Mucosa of rectum (tissue), 2 donors: ENCODE results near the gene FITM2.

Experiments
- H3K27ac ChIP-seq, 2 donors: one replicate each; pipeline ENCODE4 v1.7.0; 2013; ENCODE audit warnings: inconsistent platforms in 2 of 2, low read depth in 2 of 2, low read length in 2 of 2
- H3K27me3 ChIP-seq, 2 donors: one replicate each; pipeline ENCODE4 v1.7.0; 2013; ENCODE audit warnings: low read length in 2 of 2; ENCODE audit not compliant: control insufficient read depth in 2 of 2, insufficient read depth in 2 of 2
- H3K36me3 ChIP-seq, 2 donors: one replicate each; pipeline ENCODE4 v1.7.0; 2013; ENCODE audit warnings: low read length in 2 of 2; ENCODE audit not compliant: control insufficient read depth in 2 of 2, insufficient read depth in 2 of 2
- H3K4me1 ChIP-seq, 2 donors: one replicate each; pipeline ENCODE4 v1.7.0; 2013; ENCODE audit warnings: low read length in 2 of 2, mild to moderate bottlenecking in 1 of 2; ENCODE audit not compliant: control insufficient read depth in 2 of 2, insufficient read depth in 2 of 2
- H3K4me3 ChIP-seq, 2 donors: one replicate each; pipeline ENCODE4 v1.7.0; 2013; ENCODE audit warnings: low read length in 2 of 2
- H3K9ac ChIP-seq, 2 donors: one replicate each; pipeline ENCODE4 v1.7.0; 2013; ENCODE audit warnings: low read length in 2 of 2, low read depth in 1 of 2, mild to moderate bottlenecking in 1 of 2
- H3K9me3 ChIP-seq, 2 donors: one replicate each; pipeline ENCODE4 v1.7.0; 2013; ENCODE audit warnings: low read length in 2 of 2; ENCODE audit not compliant: control insufficient read depth in 2 of 2
- donor health status: healthy.
- donor health status: Normal muscosa, but diverticular disease.

FITM2 gene, protein sequence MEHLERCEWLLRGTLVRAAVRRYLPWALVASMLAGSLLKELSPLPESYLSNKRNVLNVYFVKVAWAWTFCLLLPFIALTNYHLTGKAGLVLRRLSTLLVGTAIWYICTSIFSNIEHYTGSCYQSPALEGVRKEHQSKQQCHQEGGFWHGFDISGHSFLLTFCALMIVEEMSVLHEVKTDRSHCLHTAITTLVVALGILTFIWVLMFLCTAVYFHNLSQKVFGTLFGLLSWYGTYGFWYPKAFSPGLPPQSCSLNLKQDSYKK

DNA sequence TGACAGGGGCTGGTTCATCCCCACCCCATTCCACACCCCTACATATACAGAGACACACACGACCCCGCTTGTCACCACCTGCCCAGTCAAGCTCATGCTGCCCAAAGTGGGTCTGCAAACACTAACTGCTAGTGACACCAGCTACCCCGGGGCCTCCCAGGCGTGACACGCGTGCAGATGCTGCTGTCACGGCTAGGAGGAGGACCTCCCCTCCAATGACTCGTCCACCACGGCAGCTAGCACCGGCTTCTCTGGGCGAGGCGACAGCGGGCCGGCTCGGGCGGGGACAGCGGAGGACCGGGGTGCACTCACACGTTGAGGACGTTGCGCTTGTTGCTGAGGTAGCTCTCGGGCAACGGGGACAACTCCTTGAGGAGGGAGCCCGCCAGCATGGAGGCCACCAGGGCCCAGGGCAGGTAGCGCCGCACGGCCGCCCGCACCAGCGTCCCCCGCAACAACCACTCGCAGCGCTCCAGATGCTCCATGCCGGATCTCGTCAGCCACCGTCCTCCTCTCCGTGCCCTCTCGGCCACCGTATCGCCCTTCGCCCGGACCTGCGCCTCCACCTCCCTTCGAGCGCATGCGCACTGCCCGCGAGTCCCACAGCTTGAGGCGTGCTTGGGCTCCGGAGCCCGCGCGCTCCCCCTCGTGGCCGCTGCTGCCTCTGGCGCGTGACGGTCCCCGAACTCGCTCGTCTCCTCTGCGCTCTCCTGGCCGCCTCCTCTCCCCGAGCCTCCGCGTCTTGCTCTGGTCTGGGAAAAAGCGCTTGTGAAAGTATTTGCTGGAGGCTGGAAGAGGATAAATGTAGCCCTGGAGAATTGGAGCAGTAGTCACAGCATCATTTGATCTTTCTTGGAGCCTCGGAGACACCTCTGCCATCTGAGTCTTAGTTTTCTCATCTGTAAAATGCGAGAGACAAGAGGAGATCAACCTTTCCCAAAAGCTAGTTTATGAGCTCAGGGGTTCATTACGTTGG, at the start of gene FITM2:
FITM2 (minus strand) TSS at position 539 of the 976 bp plus-strand sequence; CDS start at position 485, 54 bp downstream.
- peaks cover 3 to 10% of the 10 kb centered on the region in 2 donors for H3K36me3 ChIP-seq
- no peaks in the 10 kb centered on the region for H3K9me3 ChIP-seq
- peak within 1 kb of the TSS; percentile 92 to 100 for H3K4me3 ChIP-seq
- H3K9ac ChIP-seq: peak within 1 kb of the TSS; percentile 74 to 90
- no peaks in the 10 kb centered on the region for H3K27me3 ChIP-seq
- H3K4me1 ChIP-seq: peaks cover 11 to 14% of the 10 kb centered on the region in 2 donors
- H3K27ac ChIP-seq: peak within 1 kb of the TSS; percentile 77 to 80

DNA sequence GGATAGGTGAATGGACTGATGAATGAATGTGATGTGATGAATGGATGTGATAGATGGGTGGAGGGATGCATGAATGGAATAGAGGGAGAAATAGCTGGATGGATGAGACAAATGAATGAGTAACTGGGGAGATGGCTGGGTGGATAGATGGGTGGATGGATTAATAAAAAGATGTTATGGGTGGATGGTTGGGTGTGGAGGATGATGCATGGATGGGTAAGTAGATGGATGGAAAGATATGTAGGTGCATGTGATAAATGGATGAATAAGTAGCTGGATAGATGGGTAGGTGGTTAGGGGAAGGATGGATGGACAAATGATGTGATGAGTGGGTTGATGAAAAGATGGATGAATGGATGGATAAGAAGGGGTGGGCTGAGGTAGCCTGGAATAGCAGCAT, 49.2 kb upstream of the FITM2 start:
- no peaks in the 10 kb centered on the region for H3K36me3 ChIP-seq

DNA sequence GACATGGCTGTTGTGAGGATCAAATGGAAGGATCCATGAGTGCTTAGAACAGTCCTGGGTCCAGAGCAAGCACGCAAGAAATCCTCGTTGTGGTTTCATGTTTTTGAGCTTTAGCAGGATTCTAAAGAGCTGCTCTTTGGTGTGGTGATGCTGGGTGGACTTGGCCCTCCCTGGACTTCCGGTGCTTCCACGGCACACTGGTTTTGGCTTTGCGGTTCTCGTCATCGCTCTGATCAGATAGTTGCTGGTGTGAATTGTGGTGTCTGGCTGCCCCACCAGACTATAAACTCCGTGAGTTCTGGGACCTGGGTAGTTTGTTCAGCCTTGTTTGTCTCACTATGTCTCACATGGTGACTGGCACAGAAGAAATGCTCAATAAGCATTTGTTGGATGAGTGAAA, 47.8 kb upstream of the FITM2 start:
- no peak overlapping the region for H3K4me3 ChIP-seq
- H3K9ac ChIP-seq: no peak overlapping the region
- H3K27me3 ChIP-seq: no peaks in the 10 kb centered on the region
- H3K36me3 ChIP-seq: no peaks in the 10 kb centered on the region
- H3K4me1 ChIP-seq: peaks cover 16 to 24% of the 10 kb centered on the region in 2 donors
- no peaks in the 10 kb centered on the region for H3K9me3 ChIP-seq
- no peak overlapping the region for H3K27ac ChIP-seq

More for the DNA sequence above, 49.2 kb upstream of the FITM2 start:
- Histone ChIP-seq H3K27me3 (no peaks in the 10 kb centered on the region), H3K4me1 (peaks cover 16 to 24% of the 10 kb centered on the region in 2 donors), H3K4me3 (no peak overlapping the region), H3K9ac (no peak overlapping the region), H3K27ac (no peak overlapping the region), H3K9me3 (no peaks in the 10 kb centered on the region)

DNA sequence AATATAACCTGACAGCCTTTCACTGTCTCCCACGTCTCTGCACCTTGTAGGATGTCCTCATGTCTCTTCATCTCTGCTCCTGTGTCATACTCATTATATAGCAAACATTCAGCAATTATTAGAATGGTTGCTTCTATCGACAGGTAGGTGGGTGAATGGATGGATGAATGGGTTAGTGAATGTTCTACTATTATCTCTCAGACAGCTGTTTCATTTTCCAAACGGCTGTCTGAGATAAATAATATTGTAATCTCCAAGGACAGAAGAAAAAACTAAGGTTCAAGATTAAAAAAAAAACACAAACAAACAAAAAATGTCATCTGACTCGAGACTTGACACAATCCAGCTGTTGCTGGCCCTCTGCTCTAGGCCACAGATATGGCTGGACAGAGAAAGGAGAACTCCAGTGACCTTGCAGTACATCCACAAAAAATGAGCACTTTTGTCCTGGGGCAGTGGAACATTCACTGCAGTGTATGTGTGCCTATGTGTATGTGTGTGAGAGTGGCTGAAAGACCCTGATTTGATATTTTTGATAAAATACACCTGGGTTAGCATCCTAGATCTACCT, 46.6 kb upstream of the FITM2 start:
- Histone ChIP-seq H3K9ac (peak overlapping the region in 1 of 2 donors; percentile 90), H3K4me1 (peaks cover 19 to 34% of the 10 kb centered on the region in 2 donors), H3K27me3 (no peaks in the 10 kb centered on the region), H3K9me3 (no peaks in the 10 kb centered on the region), H3K27ac (peak overlapping the region in 1 of 2 donors; percentile 97), H3K36me3 (no peaks in the 10 kb centered on the region), H3K4me3 (peak overlapping the region; percentile 85 to 89)

DNA sequence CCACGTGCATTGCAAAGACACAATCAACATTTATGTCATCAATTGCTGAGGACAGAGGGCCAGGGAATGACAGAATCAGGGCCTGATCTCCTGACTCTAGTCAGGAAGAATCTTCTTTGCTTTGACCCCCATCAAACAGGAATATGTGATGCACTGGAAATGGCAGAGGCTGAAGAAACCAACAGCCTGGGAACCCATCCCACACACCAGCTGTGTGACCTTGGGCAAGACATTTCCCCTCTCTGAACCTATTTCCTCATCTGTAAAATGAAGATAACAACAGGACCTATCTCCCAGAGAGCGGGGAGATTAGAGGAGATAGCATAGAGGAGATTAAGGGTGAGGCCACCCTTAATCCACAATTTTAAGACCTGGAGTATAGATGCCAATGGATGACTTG, 46.0 kb upstream of the FITM2 start:
- peak overlapping the region; percentile 97 for H3K27ac ChIP-seq
- H3K4me3 ChIP-seq: peak overlapping the region; percentile 85 to 89
- peaks cover 25 to 39% of the 10 kb centered on the region in 2 donors for H3K4me1 ChIP-seq
- no peaks in the 10 kb centered on the region for H3K9me3 ChIP-seq
- no peaks in the 10 kb centered on the region for H3K36me3 ChIP-seq
- H3K27me3 ChIP-seq: no peaks in the 10 kb centered on the region
- peak overlapping the region in 1 of 2 donors; percentile 90 for H3K9ac ChIP-seq

DNA sequence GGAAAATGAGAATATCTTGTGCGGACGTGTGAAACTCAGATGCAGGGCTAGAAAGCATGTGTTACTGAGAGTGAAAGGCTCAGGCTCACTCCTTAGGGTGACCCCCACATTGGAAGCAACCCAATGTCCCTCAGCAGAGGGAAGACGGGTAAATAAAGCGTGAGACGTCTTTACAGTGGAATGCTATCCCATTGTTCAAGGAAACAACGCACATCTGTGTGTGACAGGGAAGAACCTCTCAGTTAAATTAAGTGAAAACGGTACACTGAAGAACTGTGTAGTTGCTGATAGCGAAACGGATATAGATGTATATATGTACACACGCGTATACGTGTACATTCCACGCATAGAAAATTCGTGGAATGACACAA, 45.3 kb upstream of the FITM2 start:
- Histone ChIP-seq H3K4me1 (peaks cover 28 to 45% of the 10 kb centered on the region in 2 donors), H3K36me3 (no peaks in the 10 kb centered on the region), H3K9ac (peak overlapping the region; percentile 88 to 90), H3K9me3 (no peaks in the 10 kb centered on the region), H3K27me3 (no peaks in the 10 kb centered on the region), H3K27ac (peak overlapping the region; percentile 97), H3K4me3 (peak overlapping the region; percentile 85 to 89)

DNA sequence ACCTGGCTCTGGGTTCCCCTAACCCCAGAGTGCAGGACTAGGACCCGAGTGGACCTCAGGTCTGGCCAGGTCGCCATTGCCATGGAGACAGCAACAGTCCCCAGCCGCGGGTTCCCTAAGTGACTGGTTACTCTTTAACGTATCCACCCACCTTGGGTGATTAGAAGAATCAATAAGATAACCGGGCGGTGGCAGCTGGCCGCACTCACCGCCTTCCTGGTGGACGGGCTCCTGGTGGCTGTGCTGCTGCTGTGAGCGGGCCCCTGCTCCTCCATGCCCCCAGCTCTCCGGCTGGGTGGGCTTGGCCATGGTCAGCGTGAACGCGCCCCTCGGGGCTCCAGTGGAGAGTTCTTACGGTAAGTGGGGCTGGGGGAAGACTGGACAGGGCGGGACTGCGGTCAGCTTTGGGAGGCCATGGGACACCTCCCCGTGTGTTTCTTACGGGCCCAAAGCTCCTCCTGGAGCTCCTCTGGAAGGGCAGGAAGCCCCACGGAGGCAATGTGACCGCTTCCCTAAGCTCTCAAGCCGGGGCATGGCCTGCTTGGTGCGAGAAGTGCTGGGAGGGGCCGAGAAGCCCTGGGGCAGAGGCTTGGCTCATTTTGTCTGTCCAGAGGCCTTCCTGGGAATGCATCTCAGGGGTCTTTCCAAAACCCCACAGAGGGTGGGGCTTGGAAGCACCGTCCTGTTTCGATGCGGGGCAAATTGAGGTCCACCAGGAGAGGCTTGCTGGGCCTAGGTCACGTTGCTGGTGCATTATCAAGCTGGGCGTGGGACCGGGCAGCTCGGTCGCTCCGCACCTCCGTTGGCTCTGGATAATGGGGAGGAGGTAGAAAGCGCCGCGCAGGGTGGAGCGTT, 44.7 kb upstream of the FITM2 start, which contains the start of gene HNF4A:
HNF4A (plus strand) TSS at position 202 of the 855 bp plus-strand sequence; CDS start at position 308, 106 bp downstream.
- H3K9ac ChIP-seq: peak within 1 kb of the TSS; percentile 88 to 90
- peak within 1 kb of the TSS; percentile 85 to 89 for H3K4me3 ChIP-seq
- no peaks in the 10 kb centered on the region for H3K36me3 ChIP-seq
- peak within 1 kb of the TSS; percentile 97 for H3K27ac ChIP-seq
- no peaks in the 10 kb centered on the region for H3K27me3 ChIP-seq
- peaks cover 28 to 45% of the 10 kb centered on the region in 2 donors for H3K4me1 ChIP-seq
- H3K9me3 ChIP-seq: no peaks in the 10 kb centered on the region

DNA sequence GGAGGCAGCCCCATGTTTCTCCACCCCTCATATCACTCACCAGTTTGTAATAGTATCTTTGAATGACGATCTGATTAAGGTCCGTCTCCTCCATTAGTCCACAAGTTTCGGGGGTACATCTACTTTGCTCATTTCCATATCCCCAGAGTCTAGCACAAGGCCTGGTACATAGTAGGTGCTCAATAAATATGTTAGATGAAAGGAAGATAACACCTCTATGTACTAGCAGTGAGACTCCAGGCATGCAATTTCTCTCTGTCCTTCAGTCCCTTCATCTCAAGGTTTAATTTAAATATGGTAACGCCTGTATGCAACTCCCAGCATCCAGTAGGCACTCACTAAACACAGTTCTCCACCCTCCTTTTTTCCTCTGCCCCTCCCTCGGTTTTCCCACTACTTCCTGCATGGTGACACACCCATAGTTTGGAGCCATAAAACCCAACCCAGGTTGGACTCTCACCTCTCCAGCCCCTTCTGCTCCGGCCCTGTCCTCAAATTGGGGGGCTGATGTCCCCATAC, 44.0 kb upstream of the FITM2 start:
- Histone ChIP-seq H3K36me3 (no peaks in the 10 kb centered on the region), H3K27ac (peak overlapping the region; percentile 97), H3K4me3 (peak overlapping the region; percentile 85 to 89), H3K27me3 (no peaks in the 10 kb centered on the region), H3K9me3 (no peaks in the 10 kb centered on the region), H3K4me1 (peaks cover 28 to 45% of the 10 kb centered on the region in 2 donors), H3K9ac (peak overlapping the region; percentile 88 to 90)

DNA sequence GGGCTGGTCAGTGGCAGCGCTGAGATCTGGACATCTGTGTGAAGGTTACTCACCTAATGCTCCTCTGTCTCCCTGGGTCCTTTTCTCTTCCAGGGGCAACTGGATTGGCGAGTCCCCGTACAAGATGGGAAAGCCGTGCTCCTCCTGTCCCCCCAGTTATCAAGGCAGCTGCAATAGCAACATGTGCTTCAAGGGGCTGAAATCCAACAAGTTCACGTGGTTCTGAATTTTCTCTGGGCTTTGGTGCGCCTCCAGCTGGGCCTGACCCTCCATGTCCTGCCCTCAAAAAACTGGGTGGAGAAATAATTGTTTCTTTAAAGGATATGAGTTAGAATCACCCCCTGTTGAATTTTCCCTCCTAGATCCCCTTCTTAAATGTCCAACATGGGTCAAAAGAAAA, 39.6 kb upstream of the FITM2 start:
- H3K27me3 ChIP-seq: no peaks in the 10 kb centered on the region
- H3K4me3 ChIP-seq: no peak overlapping the region
- H3K36me3 ChIP-seq: peaks cover 4 to 5% of the 10 kb centered on the region in 2 donors
- no peak overlapping the region for H3K27ac ChIP-seq
- no peaks in the 10 kb centered on the region for H3K9me3 ChIP-seq
- H3K4me1 ChIP-seq: peaks cover 12 to 21% of the 10 kb centered on the region in 2 donors
- H3K9ac ChIP-seq: no peak overlapping the region
